ENCODE results near the gene TLL1.

GRCh38 chr4:166006217-166006616 is 133.2 kb downstream of the TLL1 start:
- TF ChIP-seq CTCF (IDR thresholded peaks at IDR 0.05), result no peak
- TF ChIP-seq POLR2A (IDR thresholded peaks at IDR 0.05), result no peak

Measured in body of pancreas (tissue), 4 donors.